Esophagus squamous epithelium (tissue), 5 donors: Measurements from ENCODE around the gene XRCC6. TPM values are rescaled to one million over a fixed set of nuclear protein-coding genes. Genes with fewer than 3 reads are reported as not detected.

Experiments used
- DNase-seq: peaks from one replicate; lab custom pipeline; 2025; lab: John Stamatoyannopoulos, UW
- H3K27ac ChIP-seq, 4 donors: fragments of 200-600 bp; sonication (generic); one replicate each; pipeline ENCODE4 v1.5.1; 2016 to 2019; ENCODE audit warnings: mild to moderate bottlenecking in 1 of 4
- H3K27me3 ChIP-seq, 4 donors: fragments of 200-600 bp; sonication (generic); 1 replicate in 3 of 4; 2 replicates in 1 of 4; pipeline versions ENCODE4 v1.5.1 to v1.6.0; 2017 to 2021; ENCODE audit warnings: antibody characterized with exemption in 1 of 4
- H3K36me3 ChIP-seq, 3 donors: fragments of 200-600 bp; sonication (generic); one replicate each; pipeline ENCODE4 v1.5.1; 2016 to 2019
- H3K4me1 ChIP-seq, 3 donors: fragments of 200-600 bp; sonication (generic); one replicate each; pipeline ENCODE4 v1.5.1; 2017 to 2019
- H3K4me3 ChIP-seq, 4 donors: fragments of 200-600 bp; sonication (generic); 1 replicate in 3 of 4; 2 replicates in 1 of 4; pipeline ENCODE4 v1.5.1; 2016 to 2019; ENCODE audit warnings: mild to moderate bottlenecking in 2 of 4, moderate library complexity in 1 of 4
- H3K9me3 ChIP-seq, 3 donors: fragments of 200-600 bp; sonication (generic); one replicate each; pipeline ENCODE4 v1.5.1; 2016 to 2019
- CTCF ChIP-seq, 6 experiments: fragments of 450-650 bp in 4 of 6; fragments of 200-600 bp in 2 of 6; sonication (generic) in 2 of 6; IDR thresholded peaks; one replicate each; pipeline ENCODE4 v1.5.1; 2016 to 2019; ENCODE audit warnings: antibody characterized with exemption in 6 of 6, mild to moderate bottlenecking in 4 of 6, moderate library complexity in 4 of 6
- POLR2A ChIP-seq, 4 donors: fragments of 450-650 bp; IDR thresholded peaks; one replicate each; pipeline ENCODE4 v1.6.1; 2017; ENCODE audit warnings: antibody characterized with exemption in 4 of 4, mild to moderate bottlenecking in 4 of 4, moderate library complexity in 3 of 4
- WGBS, 2 donors: methylation state at CpG; one replicate each; pipeline ENCODE4 v1.1.5; 2018; 5-methylcytosine and 5-hydroxymethylcytosine counted together
- intact Hi-C: fragments of 100-400 bp; cut with DNase I; formaldehyde crosslinking; loops from one replicate; pipeline ENCODE4 v1.15.0; 2022
- total RNA-seq, 4 donors: library from RNA; depleted of rRNA; stranded (reverse); fragments of >200 nt; gene quantifications; one replicate each; pipeline ENCODE4 v1.1.0, GENCODE V29; 2016
- donor health status: DM: yes; HTN: yes; CAD: no.

XRCC6 gene
- total RNA-seq, 4 donors from 2014 or later = 161 to 295 (median 222) TPM

DNA sequence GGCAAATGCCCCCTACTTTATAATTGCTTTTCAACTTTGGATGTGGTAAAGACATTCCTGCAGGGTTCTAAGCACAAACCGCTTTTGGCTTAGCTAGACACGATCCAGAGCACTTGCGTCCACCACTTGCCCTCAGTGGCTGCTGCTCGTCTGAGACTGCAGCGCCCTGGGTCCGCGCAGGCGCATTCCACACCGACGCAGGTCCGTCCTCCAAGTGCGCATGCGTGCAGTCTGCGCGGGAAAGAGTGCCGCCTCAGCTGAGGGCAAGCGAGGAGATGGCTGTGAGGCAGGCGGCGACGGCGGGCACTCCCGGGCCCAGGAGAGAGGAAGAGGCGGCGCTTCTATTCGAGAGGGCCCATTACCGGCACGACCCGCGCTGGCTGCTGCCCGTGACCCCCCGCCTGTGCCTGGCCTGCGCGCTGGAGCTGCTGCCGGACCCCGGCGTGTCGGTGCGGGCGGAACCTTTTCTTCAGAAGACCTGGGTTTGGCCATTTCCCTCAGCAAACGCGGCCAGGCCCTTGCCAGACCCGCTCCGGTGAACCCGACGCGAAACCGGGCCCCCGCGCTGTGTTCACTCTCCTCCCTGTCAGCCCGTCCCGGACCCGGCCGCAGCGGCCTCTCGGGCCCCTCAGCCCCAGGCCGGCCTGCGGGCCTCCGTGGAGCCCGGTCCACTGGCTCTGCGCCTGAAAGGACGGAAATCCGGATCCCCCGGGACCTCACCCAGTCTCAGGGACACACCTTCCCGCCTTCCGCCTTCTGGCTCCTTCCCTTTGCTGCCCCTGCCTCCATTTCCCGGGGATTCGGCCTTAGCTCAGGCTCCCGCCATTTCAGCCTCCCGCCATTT is 78.4 kb downstream of the XRCC6 start, which contains the start of gene MEI1:
TSS of gene MEI1 (plus strand) at position 240 of the 844 bp plus-strand sequence. CDS start at position 276, 36 bp downstream.
- 56 to 82% methylated on average over 22 to 28 of the region's 69 CpGs for WGBS, 2 donors
- Histone ChIP-seq H3K27ac (no peak within 1 kb of the TSS), H3K4me3 (peak within 1 kb of the TSS in 1 of 4 donors; percentile 43), H3K9me3 (no peaks in the 10 kb centered on the region), H3K36me3 (peaks cover 0 to 1% (median 0%) of the 10 kb centered on the region in 3 donors), H3K27me3 (peaks cover 0 to 6% (median 0%) of the 10 kb centered on the region in 4 donors), H3K4me1 (peaks cover 10 to 24% (median 12%) of the 10 kb centered on the region in 3 donors)
- intact Hi-C loops = loop anchor here (5.0 kb wide), 1 partner anchor 243 kb away; no protein-coding TSS in a partner anchor
- no peak for TF ChIP-seq POLR2A (IDR thresholded peaks at IDR 0.05)
- TF ChIP-seq CTCF (IDR thresholded peaks at IDR 0.05) = peak in 1 of 6 experiments; percentile 11
- DNase-seq = peak; percentile 23

DNA sequence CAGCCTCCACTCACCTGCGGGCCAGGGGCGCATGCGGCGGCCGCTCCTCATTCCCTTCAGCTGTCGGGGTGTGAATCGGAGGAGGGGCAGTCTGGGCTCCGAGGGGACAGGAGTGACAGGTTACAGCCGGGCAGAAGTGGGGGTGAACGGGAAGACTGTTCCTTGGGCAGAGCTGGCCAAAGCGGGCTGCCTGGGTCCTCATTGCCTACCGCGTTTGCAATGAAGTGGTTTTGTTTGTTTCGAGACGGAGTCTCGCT is 78.9 kb downstream of the XRCC6 start:
- H3K9me3 ChIP-seq = no peaks in the 10 kb centered on the region
- no peak overlapping the region for H3K27ac ChIP-seq
- no peak for DNase-seq
- no peak overlapping the region for H3K4me3 ChIP-seq
- WGBS, 2 donors = 98% methylated on average over 6 to 8 of the region's 16 CpGs
- TF ChIP-seq POLR2A (IDR thresholded peaks at IDR 0.05) = no peak
- TF ChIP-seq CTCF (IDR thresholded peaks at IDR 0.05) = no peak
- H3K36me3 ChIP-seq = no peaks in the 10 kb centered on the region
- peaks cover 0 to 6% (median 0%) of the 10 kb centered on the region in 4 donors for H3K27me3 ChIP-seq
- intact Hi-C loops = no loop called here
- peaks cover 10 to 24% (median 12%) of the 10 kb centered on the region in 3 donors for H3K4me1 ChIP-seq

- H3K4me1 ChIP-seq = peaks cover 0 to 10% (median 4%) of the 10 kb centered on the region in 3 donors
- no peak for TF ChIP-seq CTCF (IDR thresholded peaks at IDR 0.05)
- TF ChIP-seq POLR2A (IDR thresholded peaks at IDR 0.05) = no peak
- DNase-seq = no peak
- H3K27me3 ChIP-seq = peaks cover 0 to 6% (median 0%) of the 10 kb centered on the region in 4 donors
- no peak overlapping the region for H3K27ac ChIP-seq
- 86 to 87% methylated on average over 5 to 9 of the region's 9 CpGs for WGBS, 2 donors
- H3K4me3 ChIP-seq = no peak overlapping the region
- intact Hi-C loops = no loop called here
- no peaks in the 10 kb centered on the region for H3K36me3 ChIP-seq
- H3K9me3 ChIP-seq = no peaks in the 10 kb centered on the region
These were observed 81.7 kb downstream of the XRCC6 start for GRCh38 chr22:41702763-41703162.

DNA sequence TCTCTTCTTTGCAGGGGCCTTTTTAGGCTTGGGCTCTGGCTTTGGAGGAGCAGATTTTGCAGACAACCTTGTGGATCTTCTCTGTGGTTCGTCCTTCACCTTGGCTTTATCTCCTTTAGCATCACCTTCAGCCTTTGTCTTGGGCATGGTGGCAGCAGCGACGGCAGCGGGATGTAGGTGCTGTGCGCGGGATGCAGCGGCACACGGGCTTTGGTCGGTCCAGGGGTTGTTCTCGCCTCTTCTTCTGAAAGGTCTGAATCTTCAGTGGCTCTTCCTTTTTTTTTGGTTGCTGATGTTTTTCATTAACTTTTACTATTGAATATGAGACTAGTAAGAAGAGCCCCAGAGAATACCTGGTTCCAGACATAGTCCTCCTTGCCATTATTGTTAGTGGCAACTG is 88.2 kb downstream of the XRCC6 start:
- H3K36me3 ChIP-seq = no peaks in the 10 kb centered on the region
- 92 to 98% methylated on average over 9 of the region's 10 CpGs for WGBS, 2 donors
- H3K4me1 ChIP-seq = peaks cover 0 to 10% (median 0%) of the 10 kb centered on the region in 3 donors
- peaks cover 0 to 5% (median 0%) of the 10 kb centered on the region in 4 donors for H3K27me3 ChIP-seq
- DNase-seq = no peak
- TF ChIP-seq CTCF (IDR thresholded peaks at IDR 0.05) (no peak), POLR2A (IDR thresholded peaks at IDR 0.05) (no peak)
- H3K27ac ChIP-seq = no peak overlapping the region
- H3K4me3 ChIP-seq = no peak overlapping the region
- intact Hi-C loops = no loop called here
- H3K9me3 ChIP-seq = no peaks in the 10 kb centered on the region

- Histone ChIP-seq H3K9me3 (no peaks in the 10 kb centered on the region), H3K4me1 (peaks cover 0 to 10% (median 0%) of the 10 kb centered on the region in 3 donors), H3K36me3 (no peaks in the 10 kb centered on the region), H3K4me3 (no peak overlapping the region), H3K27me3 (peaks cover 0 to 9% (median 0%) of the 10 kb centered on the region in 4 donors), H3K27ac (no peak overlapping the region)
- no peak for DNase-seq
- intact Hi-C loops = no loop called here
- TF ChIP-seq POLR2A (IDR thresholded peaks at IDR 0.05) (no peak), CTCF (IDR thresholded peaks at IDR 0.05) (no peak)
- WGBS, 2 donors = 65% methylated on average over 6 to 9 of the region's 9 CpGs
These were observed 91.9 kb downstream of the XRCC6 start for GRCh38 chr22:41713004-41713403.
